GM18861 (cell line): ENCODE results near the gene MBTPS1.

Source experiments
- ATAC-seq: cut with Tn5 transposase; IDR thresholded peaks from one replicate; pipeline ENCODE4 v1.9.1; 2021; ENCODE audit not compliant: unreplicated experiment

Gene MBTPS1

GRCh38 chr16:84116720-84117493 lies at the start of gene MBTPS1:
TSS of gene MBTPS1 (minus strand) at chr16:84116942. CDS start at chr16:84101783, 15,159 bp downstream.
- ATAC-seq: peak; percentile 86

GRCh38 chr16:84165746-84166145 lies 49.0 kb upstream of the MBTPS1 start:
- no peak for ATAC-seq

GRCh38 chr16:84161801-84162200 lies 45.1 kb upstream of the MBTPS1 start:
- no peak for ATAC-seq

GRCh38 chr16:84161037-84161436 lies 44.3 kb upstream of the MBTPS1 start:
- no peak for ATAC-seq

GRCh38 chr16:84159800-84160199 lies 43.1 kb upstream of the MBTPS1 start:
- ATAC-seq: no peak

GRCh38 chr16:84159007-84159406 lies 42.3 kb upstream of the MBTPS1 start:
- no peak for ATAC-seq

GRCh38 chr16:84156342-84156784 lies 39.6 kb upstream of the MBTPS1 start:
- ATAC-seq: no peak

- ATAC-seq: no peak
Measured at GRCh38 chr16:84155771-84156170, 39.0 kb upstream of the MBTPS1 start.

GRCh38 chr16:84155226-84155625 lies 38.5 kb upstream of the MBTPS1 start:
- ATAC-seq: no peak

- no peak for ATAC-seq
Measured at GRCh38 chr16:84153660-84154214, 37.0 kb upstream of the MBTPS1 start.

- ATAC-seq: no peak
Measured at GRCh38 chr16:84150926-84151325, 34.2 kb upstream of the MBTPS1 start.

- ATAC-seq: peak; percentile 70
Measured at GRCh38 chr16:84144859-84145639, 28.3 kb upstream of the MBTPS1 start, which contains the start of the genes DNAAF1 and HSDL1. TSS of gene DNAAF1 (plus strand) at chr16:84145308. CDS start at chr16:84145441, 133 bp downstream. TSS of gene HSDL1 (minus strand) at chr16:84145177. CDS start at chr16:84131321, 13,856 bp downstream.

GRCh38 chr16:84144209-84144858 lies 27.6 kb upstream of the MBTPS1 start:
- no peak for ATAC-seq

GRCh38 chr16:84143784-84144199 lies 27.1 kb upstream of the MBTPS1 start:
- ATAC-seq: no peak

GRCh38 chr16:84143081-84143480 lies 26.3 kb upstream of the MBTPS1 start:
- ATAC-seq: no peak

GRCh38 chr16:84141143-84141670 lies 24.5 kb upstream of the MBTPS1 start:
- ATAC-seq: no peak

- ATAC-seq: no peak
Measured at GRCh38 chr16:84139628-84140258, 23.0 kb upstream of the MBTPS1 start.

- ATAC-seq: peak; percentile 77
Measured at GRCh38 chr16:84138824-84139627, 22.3 kb upstream of the MBTPS1 start.

GRCh38 chr16:84138500-84138823 lies 21.7 kb upstream of the MBTPS1 start:
- peak; percentile 6 for ATAC-seq
